ENCODE data around the gene STARD10.

STARD10 gene

GRCh38 chr11:72742513-72743320 is 51.1 kb downstream of the STARD10 start:
- DNase-seq (ENCODE audit: extremely low read depth, low read depth), result no peak
- no peak for TF ChIP-seq CTCF (IDR thresholded peaks at IDR 0.05; ENCODE audit: low read depth, low read length, missing control alignments)
- no peak overlapping the region for H3K4me3 ChIP-seq (replicated peaks; ENCODE audit: low read depth, low read length)

- no peak for TF ChIP-seq CTCF (IDR thresholded peaks at IDR 0.05; ENCODE audit: low read depth, low read length, missing control alignments)
- no peak overlapping the region for H3K4me3 ChIP-seq (replicated peaks; ENCODE audit: low read depth, low read length)
- DNase-seq (ENCODE audit: extremely low read depth, low read depth), result no peak
Measured at GRCh38 chr11:72741849-72742512, 51.9 kb downstream of the STARD10 start.

- no peak overlapping the region for H3K4me3 ChIP-seq (replicated peaks; ENCODE audit: low read depth, low read length)
- no peak for TF ChIP-seq CTCF (IDR thresholded peaks at IDR 0.05; ENCODE audit: low read depth, low read length, missing control alignments)
- no peak for DNase-seq (ENCODE audit: extremely low read depth, low read depth)
Measured at GRCh38 chr11:72741429-72741833, 52.4 kb downstream of the STARD10 start.

GRCh38 chr11:72740562-72741428 is 53.1 kb downstream of the STARD10 start:
- DNase-seq (ENCODE audit: extremely low read depth, low read depth), result no peak
- no peak for TF ChIP-seq CTCF (IDR thresholded peaks at IDR 0.05; ENCODE audit: low read depth, low read length, missing control alignments)
- H3K4me3 ChIP-seq (replicated peaks; ENCODE audit: low read depth, low read length), result no peak overlapping the region

- no peak for TF ChIP-seq CTCF (IDR thresholded peaks at IDR 0.05; ENCODE audit: low read depth, low read length, missing control alignments)
- no peak overlapping the region for H3K4me3 ChIP-seq (replicated peaks; ENCODE audit: low read depth, low read length)
- DNase-seq (ENCODE audit: extremely low read depth, low read depth), result no peak
Measured at GRCh38 chr11:72740060-72740424, 53.8 kb downstream of the STARD10 start.

- DNase-seq (ENCODE audit: extremely low read depth, low read depth), result no peak
- no peak overlapping the region for H3K4me3 ChIP-seq (replicated peaks; ENCODE audit: low read depth, low read length)
- TF ChIP-seq CTCF (IDR thresholded peaks at IDR 0.05; ENCODE audit: low read depth, low read length, missing control alignments), result no peak
Measured at GRCh38 chr11:72739240-72740059, 54.4 kb downstream of the STARD10 start.

Measured in HFF-Myc (cell line).